ENCODE data around the gene KCTD4. TPM values are rescaled to one million over a fixed set of nuclear protein-coding genes. Genes with fewer than 3 reads are reported as not detected.
"Not testable (repeated sequence)": the region's sequence is repeated elsewhere in the genome, so short reads cannot be mapped to it uniquely, and the experiment has no call there.

KCTD4 gene
- not detected for total RNA-seq

DNA sequence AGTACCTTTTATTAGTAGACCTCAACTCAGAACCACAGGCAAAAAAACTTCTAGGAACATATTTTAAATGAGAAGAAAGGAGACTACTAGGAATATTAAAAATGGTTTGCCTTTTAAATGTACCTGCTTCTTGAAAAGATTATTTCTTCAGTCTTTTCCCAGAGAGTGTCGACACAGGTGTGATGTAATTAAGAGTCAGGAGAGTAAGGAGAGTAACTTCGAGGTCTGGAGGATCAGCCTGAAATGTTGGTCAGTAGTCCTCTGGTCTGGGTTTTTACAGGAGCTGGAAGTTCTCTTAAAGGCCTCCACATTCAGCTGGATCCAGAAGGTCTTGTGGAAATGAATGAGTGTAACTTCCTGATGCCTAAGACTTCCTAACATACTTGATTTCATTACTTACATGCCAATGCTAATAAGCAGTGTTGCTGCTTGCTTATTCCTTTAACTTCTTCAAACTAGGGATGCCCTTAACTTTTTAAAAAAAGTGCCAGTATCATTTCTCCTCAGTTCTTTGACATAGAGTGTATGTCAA is at the start of gene KCTD4:
Gene KCTD4 (minus strand): TSS at position 345 of the 532 bp plus-strand sequence. CDS start 6,478 bp downstream, outside the sequence.
- Histone ChIP-seq H3K27ac (no peak within 1 kb of the TSS), H3K4me1 (no peaks in the 10 kb centered on the region), H3K27me3 (no peaks in the 10 kb centered on the region), H3K9me3 (no peaks in the 10 kb centered on the region), H3K36me3 (no peaks in the 10 kb centered on the region), H3K4me3 (no peak within 1 kb of the TSS)
- TF ChIP-seq, protein P1, sequence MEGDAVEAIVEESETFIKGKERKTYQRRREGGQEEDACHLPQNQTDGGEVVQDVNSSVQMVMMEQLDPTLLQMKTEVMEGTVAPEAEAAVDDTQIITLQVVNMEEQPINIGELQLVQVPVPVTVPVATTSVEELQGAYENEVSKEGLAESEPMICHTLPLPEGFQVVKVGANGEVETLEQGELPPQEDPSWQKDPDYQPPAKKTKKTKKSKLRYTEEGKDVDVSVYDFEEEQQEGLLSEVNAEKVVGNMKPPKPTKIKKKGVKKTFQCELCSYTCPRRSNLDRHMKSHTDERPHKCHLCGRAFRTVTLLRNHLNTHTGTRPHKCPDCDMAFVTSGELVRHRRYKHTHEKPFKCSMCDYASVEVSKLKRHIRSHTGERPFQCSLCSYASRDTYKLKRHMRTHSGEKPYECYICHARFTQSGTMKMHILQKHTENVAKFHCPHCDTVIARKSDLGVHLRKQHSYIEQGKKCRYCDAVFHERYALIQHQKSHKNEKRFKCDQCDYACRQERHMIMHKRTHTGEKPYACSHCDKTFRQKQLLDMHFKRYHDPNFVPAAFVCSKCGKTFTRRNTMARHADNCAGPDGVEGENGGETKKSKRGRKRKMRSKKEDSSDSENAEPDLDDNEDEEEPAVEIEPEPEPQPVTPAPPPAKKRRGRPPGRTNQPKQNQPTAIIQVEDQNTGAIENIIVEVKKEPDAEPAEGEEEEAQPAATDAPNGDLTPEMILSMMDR (IDR thresholded peaks at IDR 0.05 in 4 of 5, conservative IDR thresholded peaks at IDR 0.05 in 1 of 5), result no peak
- no peak for TF ChIP-seq POLR2A (IDR thresholded peaks at IDR 0.05)
- ATAC-seq (no peak), DNase-seq (no peak)
- in situ Hi-C loops (cut with MboI; ENCODE audit: low sequenced_read_pairs in 4 of 4), result no loop called here
- intact Hi-C loops (cut with DNase I; ENCODE audit: low total_unique reads), result no loop called here

DNA sequence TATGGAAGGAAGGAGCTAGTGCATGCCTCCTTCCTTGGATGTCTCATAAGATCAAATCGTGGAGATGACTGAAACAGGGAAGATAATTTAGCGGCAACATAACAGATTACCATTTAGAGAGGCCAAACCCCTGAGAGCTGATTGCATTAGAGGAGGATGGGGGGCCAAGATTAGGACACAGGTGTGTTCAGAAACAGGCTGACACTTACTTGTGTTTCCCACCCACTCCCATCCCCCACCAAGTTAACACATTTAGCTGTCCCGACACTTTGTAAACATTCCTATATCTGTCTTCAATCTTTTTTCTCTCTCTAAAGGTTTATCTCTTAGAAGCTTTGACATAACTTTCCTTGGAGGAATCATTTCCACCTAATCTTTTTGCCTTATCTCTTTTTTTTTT is 48.8 kb upstream of the KCTD4 start:
- DNase-seq (no peak), ATAC-seq (no peak)
- H3K27me3 ChIP-seq, result no peaks in the 10 kb centered on the region
- intact Hi-C loops (cut with DNase I; ENCODE audit: low total_unique reads) (no loop called here), in situ Hi-C loops (cut with MboI; ENCODE audit: low sequenced_read_pairs in 4 of 4) (no loop called here)
- no peaks in the 10 kb centered on the region for H3K9me3 ChIP-seq
- H3K4me3 ChIP-seq, result no peak overlapping the region
- no peak for TF ChIP-seq POLR2A (IDR thresholded peaks at IDR 0.05)
- TF ChIP-seq, protein P1 (IDR thresholded peaks at IDR 0.05 in 4 of 5, conservative IDR thresholded peaks at IDR 0.05 in 1 of 5), result no peak
- peaks cover 0 to 6% of the 10 kb centered on the region in 2 donors for H3K4me1 ChIP-seq
- H3K27ac ChIP-seq, result no peak overlapping the region
- peaks cover 0 to 4% of the 10 kb centered on the region in 2 donors for H3K36me3 ChIP-seq

DNA sequence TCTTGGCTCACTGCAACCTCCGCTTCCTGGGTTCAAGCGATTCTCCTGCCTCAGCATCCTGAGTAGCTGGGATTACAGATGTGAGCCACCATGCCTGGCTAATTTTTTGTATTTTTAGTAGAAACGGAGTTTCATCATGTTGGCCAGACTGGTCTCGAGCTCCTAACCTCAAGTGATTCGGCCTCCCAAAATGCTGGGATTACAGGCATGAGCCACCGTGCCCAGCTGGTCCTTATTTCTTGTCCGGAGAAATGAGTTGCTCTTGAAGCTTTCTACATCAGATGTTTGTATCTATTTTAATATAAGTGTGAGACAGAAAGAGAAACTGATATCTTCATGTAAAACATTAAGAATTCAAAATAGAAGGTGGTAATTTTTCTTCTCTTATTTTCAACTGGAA is 43.9 kb upstream of the KCTD4 start:
- H3K27ac ChIP-seq; intact Hi-C loops (cut with DNase I; ENCODE audit: low total_unique reads); H3K36me3 ChIP-seq; DNase-seq; H3K27me3 ChIP-seq; ATAC-seq; H3K4me3 ChIP-seq; in situ Hi-C loops (cut with MboI; ENCODE audit: low sequenced_read_pairs in 4 of 4); H3K9me3 ChIP-seq: not testable (repeated sequence)
- H3K4me1 ChIP-seq, result peaks cover 16 to 27% of the 10 kb centered on the region in 2 donors

DNA sequence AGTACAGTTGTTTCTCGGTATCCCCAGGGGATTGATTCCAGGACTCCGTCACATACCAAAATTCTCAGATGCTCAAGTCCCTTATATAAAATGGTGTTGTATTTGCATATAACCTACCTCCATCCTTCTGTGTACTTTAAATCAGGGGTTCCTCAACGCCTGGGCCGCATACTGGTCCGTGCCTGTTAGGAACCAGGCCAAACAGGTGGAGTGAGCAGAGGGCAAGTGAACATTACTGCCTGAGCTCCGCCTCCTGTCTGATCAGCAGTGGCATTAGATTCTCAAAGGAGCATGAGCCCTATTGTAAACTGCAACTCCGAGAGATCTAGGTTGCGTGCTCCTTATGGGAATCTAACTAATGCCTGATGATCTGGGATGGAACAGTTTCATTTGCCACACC is 42.2 kb upstream of the KCTD4 start:
- no peaks in the 10 kb centered on the region for H3K9me3 ChIP-seq
- no peak overlapping the region for H3K4me3 ChIP-seq
- TF ChIP-seq POLR2A (IDR thresholded peaks at IDR 0.05), result no peak
- TF ChIP-seq, protein P1 (IDR thresholded peaks at IDR 0.05 in 4 of 5, conservative IDR thresholded peaks at IDR 0.05 in 1 of 5), result no peak
- in situ Hi-C loops (cut with MboI; ENCODE audit: low sequenced_read_pairs in 4 of 4) (no loop called here), intact Hi-C loops (cut with DNase I; ENCODE audit: low total_unique reads) (no loop called here)
- H3K36me3 ChIP-seq, result no peaks in the 10 kb centered on the region
- DNase-seq (peak in 1 of 2 donors; percentile 34), ATAC-seq (peak; percentile 47 to 52)
- H3K27me3 ChIP-seq, result no peaks in the 10 kb centered on the region
- peaks cover 16 to 21% of the 10 kb centered on the region in 2 donors for H3K4me1 ChIP-seq
- H3K27ac ChIP-seq, result peak overlapping the region in 2 of 4 donors; percentile 52 to 59

DNA sequence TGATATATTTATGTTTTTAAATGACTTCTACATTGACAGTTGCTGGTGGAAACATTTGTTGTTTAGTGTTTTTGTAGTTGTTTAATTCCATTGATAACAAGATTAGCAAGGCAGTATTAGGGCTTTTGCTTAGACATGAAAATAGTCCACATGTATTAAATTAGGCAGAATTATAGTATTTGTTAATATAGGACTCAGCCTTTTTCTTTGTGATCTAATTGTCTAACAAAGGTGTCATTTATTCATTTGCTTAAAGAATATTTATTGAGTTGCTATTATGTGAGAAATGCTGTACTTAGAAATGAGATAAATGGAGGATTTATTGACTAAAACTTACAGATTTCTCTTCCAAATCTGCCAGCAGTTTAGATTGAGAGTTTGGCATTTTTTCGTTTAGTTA is 41.7 kb upstream of the KCTD4 start:
- in situ Hi-C loops (cut with MboI; ENCODE audit: low sequenced_read_pairs in 4 of 4), result no loop called here
- no peak for ATAC-seq
- H3K4me3 ChIP-seq, result no peak overlapping the region
- H3K4me1 ChIP-seq, result peaks cover 16 to 21% of the 10 kb centered on the region in 2 donors
- intact Hi-C loops (cut with DNase I; ENCODE audit: low total_unique reads), result no loop called here
- no peak for DNase-seq
- no peaks in the 10 kb centered on the region for H3K36me3 ChIP-seq
- peak overlapping the region in 2 of 4 donors; percentile 52 to 59 for H3K27ac ChIP-seq
- H3K9me3 ChIP-seq, result no peaks in the 10 kb centered on the region
- no peaks in the 10 kb centered on the region for H3K27me3 ChIP-seq
- TF ChIP-seq, protein P1 (IDR thresholded peaks at IDR 0.05 in 4 of 5, conservative IDR thresholded peaks at IDR 0.05 in 1 of 5), result no peak
- TF ChIP-seq POLR2A (IDR thresholded peaks at IDR 0.05), result no peak

All from gastrocnemius medialis (tissue), 4 donors.